HT1080 (cell line): ENCODE data around the gene GABRD. TPM values are rescaled to one million over a fixed set of nuclear protein-coding genes. Genes with fewer than 3 reads are reported as not detected.

Experiments used
- DNase-seq: peaks from one replicate; pipeline ENCODE4 v3.0.0-alpha.2; 2015; ENCODE audit warnings: low read depth
- total RNA-seq: library from RNA; depleted of rRNA; stranded (reverse); fragments of >200 nt; shearing (Covaris generic); gene quantifications from 2 replicates; pipeline ENCODE4 v1.2.3, GENCODE V29; 2014

GABRD gene
- total RNA-seq, 1 experiment from 2014 or later: not detected

DNA sequence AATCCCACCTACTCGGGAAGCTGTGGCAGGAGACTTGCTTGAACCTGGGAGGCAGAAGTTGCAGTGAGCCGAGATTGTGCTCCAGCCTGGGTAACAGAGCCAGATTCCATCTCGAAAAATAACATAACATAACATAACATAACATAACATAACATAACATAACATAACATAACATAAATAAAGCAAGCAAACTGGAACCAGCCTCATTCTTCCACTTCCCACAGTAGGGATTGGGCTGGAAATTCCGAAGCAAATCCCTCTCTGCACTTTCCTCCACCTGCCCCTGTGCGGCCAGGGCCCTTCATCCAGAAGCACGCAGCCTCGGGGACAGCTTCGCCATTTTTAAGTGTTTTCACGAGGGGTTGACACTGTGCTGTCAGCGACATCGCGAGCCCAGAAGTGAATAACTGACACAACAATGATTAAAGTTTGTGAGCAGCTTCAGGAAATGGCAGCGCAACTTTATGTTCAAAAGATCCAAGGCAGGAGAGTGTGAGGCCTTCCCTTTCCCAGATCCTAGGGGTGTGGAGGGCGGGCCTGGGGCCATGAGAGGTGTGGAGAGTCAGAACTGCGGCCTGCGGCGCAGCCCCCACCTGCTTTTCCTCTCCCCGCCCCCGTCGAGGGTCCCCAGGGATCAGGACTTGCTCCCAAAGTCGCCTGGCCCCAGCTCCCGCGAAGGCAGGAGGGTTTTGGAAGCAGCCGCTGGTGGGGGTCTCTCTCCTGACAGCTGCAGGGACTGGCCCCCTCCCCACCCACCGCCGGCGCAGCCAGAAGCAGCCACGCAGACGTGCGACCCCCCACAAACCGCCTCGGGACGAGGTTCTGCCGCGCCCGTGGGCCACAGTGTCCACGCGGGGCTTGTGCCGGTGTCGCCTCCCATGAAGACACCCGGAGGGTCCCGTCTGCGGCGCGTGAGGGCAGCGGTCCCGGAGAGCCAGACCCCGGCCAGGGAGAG lies 651 bp upstream of the GABRD start:
- no peak for DNase-seq

- no peak for DNase-seq
Observed at GRCh38 chr1:2019571-2020309, 595 bp downstream of the GABRD start.

DNA sequence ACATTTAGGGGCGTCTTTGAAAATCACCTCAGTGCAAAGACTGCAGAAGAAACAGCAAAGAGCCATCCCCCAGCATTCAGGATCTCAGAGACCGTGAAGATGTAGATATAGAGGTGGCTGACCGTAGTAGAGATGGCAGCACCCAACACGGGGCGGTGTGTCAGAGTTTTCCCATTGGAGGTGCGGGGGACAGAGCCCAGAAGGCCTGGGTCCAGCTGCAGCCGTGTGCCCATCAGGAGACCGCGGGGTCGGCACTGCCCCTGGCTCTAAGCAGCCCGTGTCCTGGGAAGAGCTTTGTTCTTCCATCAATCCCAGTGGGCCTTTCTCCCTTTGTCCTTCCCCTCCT lies 1.1 kb downstream of the GABRD start:
- DNase-seq: no peak

DNA sequence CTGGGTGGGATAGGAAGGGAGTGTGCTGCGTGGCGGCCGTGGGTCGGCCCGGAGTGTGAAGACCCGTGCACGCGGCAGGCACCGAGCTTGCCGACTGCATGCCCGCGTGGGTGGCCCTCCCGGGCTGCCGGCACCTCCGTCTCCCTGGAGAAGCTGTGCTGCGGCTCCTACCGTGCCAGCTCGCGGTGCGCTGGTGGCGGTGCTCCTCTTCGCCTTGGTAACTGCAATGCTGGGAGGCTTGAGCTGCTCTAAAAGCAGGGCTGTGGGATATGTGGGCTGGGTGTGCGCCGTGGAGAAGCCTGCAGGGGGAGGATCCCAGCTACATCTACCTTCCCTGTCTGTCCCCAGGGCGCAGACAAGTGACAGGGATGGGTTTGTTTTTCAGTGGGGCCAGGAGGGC lies 2.4 kb downstream of the GABRD start:
- no peak for DNase-seq

DNA sequence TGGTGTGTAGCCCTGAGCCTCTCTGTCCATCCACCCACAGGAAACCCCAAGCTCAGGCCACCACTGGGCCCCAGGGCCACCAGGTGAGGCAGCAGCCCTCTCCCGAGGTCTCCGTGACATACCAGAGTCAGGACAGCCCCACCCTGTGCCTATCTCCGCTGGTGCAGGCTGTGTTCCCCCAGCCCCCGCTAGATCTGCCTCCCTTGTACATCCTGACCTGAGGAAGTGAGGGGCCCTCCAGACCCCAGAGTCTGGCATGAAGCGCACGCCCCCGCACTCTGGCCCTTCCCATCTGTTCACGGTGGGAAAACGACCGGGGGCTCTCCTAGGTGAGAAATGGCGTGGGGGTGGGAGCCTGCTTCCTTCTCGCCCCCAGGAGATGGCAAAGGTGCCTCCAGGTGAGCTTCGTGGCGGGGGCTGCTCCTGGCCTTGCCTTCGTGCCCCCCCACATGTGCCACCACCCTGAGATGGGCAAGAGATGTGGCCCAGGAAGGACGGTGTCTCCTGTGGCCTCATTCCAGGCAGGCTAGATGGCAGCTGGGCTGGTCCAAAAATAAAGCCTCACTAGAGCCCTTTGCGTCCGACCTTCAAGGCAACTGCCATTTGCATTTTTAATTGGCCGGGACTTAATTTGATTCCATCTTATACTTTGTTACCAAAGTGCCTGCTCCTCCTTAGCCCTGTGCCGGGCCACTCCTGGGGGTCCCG lies 3.1 kb downstream of the GABRD start:
- DNase-seq: no peak

- DNase-seq: no peak
Observed at GRCh38 chr1:2023187-2023586, 4.0 kb downstream of the GABRD start.

DNA sequence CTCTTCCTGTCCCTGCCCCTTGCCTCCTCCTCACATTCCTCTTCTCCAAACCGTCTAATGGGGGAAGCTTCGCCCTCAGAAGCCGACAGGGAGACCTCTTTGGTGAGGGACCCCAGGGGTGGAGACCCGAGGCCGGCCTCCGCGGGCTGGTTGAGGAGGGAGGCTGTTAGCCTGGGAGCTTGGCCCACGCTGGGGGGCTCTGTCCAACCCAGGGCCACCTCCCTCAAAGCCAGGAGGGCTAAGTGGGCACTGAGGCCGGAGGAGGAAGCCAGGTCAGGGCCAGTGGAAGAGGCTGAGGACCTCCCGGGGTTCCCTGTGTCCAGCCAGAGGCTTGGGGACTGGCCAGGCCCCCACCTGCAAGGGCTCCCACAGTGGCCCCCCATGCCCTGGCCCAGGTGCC lies 5.3 kb downstream of the GABRD start:
- no peak for DNase-seq

DNA sequence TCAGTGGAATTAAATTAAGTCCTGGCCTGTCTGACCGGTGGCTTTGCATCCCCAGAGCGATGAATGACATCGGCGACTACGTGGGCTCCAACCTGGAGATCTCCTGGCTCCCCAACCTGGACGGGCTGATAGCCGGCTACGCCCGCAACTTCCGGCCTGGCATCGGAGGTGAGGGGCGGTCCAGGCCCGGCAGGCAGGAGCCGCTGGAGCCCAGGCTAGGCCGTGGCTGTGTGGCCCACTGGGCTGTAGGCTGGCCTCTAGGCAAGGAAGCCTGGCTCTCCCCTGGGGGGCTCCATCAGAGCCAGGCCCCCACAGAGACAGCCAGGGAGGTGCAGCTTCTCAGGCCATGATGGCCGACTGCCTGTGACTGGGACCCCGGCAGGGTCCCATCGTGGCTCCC lies 5.7 kb downstream of the GABRD start:
- DNase-seq: no peak

GRCh38 chr1:2025491-2025981 lies 6.4 kb downstream of the GABRD start:
- DNase-seq: no peak

- DNase-seq: no peak
Observed at GRCh38 chr1:2027961-2028583, 8.9 kb downstream of the GABRD start.

DNA sequence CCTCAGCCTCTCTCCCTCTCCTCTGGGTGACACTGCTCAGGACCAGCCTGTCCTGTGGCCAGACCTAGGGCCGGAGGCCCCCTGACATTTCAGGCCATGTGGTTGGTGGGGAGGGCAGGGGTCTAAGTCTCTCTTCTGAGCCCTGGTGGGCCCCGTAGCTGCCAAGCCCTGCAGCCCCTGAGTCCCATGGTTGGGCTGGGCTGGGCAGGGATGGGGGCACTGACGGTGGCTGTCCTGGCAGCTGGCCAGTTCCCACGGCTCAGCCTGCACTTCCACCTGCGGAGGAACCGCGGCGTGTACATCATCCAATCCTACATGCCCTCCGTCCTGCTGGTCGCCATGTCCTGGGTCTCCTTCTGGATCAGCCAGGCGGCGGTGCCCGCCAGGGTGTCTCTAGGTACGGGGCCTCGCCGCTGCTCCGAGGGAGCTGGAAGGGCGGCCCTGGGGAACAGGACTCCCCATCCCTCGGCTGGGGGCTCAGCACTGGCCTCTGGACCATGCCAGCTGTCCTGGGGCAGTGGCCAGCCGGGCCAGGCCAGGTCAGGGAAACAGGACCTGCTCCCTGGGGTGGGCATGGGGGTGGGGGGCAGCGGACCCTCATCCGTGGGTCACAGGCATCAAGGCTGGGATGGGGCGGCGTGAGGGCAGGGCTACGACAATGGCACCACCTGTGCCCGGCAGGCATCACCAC lies 9.9 kb downstream of the GABRD start:
- DNase-seq: no peak

DNA sequence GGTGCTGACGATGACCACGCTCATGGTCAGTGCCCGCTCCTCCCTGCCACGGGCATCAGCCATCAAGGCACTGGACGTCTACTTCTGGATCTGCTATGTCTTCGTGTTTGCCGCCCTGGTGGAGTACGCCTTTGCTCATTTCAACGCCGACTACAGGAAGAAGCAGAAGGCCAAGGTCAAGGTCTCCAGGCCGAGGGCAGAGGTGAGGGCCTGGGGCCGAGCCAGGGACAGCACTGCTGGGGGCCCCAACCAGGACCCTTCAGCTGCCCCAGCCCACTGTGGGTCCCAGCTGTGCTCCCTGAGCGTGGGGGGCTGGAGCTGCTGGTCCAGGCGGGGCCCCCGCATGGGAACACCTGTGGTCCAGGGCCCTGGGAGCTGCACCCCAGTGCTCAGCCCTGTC lies 10.4 kb downstream of the GABRD start:
- no peak for DNase-seq

DNA sequence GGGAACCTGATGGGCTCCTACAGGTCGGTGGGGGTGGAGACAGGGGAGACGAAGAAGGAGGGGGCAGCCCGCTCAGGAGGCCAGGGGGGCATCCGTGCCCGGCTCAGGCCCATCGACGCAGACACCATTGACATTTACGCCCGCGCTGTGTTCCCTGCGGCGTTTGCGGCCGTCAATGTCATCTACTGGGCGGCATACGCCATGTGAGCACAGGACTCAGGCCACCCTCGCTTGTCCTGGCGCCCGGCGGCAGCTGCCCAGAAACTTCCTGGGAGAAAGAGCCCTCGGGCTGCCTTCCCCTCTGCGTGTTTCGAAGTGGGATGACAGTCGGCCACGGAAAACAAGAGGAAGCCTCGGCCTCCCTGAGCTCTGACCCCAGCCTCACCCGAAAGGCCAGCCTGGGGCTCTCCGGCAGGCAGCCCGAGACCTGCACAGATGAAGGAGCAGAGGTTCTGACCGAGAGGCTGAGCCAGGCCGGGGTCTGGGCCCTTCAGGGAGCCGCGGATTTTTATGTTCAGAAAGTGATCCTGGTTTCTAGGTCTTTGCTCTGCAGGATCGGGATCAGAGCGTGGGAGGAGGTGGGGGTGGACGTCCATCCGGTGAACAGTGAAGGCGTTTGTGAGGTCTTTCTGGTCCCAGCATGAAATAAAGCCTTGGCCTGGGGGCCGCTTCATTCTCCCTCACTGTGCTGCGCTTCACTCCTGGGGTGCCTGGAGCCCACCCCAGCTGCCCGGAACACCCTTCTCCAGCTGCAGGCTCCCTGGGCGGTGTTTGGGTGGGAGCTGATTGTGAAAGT lies 11.1 kb downstream of the GABRD start:
- no peak for DNase-seq

DNA sequence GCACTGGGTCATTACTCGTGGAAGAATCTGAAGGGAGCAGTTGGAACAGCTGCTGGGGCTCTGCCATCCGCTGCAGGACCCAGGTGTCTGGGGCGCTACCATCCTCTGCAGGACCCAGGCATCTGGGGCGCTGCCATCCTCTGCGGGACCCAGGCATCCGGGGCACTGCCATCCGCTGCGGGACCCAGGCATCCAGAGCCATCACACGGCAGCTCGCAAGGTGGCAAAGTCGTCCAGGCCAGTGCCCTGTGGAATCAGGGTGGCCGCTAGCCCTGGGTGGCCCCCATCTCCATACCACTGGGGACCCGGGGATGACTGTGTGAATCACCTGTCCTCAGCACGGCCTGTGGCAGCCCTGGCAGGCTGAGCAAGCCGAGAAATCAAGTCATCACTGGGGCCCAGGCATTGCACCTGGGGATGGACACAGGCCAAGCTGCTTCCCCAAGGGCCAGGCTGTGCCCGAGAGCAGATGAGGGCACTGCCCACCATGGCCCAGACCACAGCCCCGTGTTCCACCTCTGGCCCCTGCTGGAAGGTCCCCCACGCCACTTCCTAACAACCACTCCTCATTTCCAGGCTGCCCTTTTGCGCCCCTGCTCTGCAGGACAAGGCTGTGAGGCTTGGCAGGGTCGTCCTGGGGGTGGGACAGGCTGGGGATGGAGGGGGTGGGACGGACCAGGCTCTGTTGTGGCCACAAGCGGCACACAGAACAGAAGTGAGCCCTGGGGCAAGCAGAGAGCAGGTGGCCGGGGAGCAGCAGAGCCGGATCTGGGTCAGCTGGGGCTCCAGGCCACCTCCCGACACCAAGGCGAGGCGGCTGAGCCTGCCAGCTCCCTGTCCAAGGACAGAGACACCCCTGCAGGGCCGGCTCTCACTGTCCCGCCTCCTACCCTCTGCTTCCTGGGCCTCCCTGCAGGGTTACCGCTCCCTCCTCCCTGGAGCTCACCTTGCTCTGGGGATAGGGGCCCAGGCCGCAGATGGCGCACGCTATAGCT lies 12.7 kb downstream of the GABRD start:
- no peak for DNase-seq

DNA sequence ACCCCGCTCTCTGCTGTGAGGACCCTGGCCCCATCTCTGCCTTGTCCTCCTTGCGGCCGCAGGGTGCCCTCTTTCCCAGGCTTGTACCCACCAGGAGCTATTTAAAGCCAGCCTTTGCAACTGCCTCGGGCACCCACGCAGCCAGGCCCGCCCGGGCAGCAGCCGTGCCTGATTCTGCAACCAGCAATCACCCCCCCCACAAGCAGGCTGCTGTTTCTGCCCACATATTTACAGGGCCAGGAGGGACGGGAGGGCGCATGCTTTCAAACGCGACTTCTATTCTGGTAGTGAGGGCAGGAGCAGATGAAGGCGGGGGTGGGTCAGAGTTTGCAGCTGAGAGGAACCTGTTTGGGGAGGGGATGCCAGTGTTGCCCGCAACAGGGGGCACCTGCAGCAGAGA lies 13.6 kb downstream of the GABRD start:
- no peak for DNase-seq

DNA sequence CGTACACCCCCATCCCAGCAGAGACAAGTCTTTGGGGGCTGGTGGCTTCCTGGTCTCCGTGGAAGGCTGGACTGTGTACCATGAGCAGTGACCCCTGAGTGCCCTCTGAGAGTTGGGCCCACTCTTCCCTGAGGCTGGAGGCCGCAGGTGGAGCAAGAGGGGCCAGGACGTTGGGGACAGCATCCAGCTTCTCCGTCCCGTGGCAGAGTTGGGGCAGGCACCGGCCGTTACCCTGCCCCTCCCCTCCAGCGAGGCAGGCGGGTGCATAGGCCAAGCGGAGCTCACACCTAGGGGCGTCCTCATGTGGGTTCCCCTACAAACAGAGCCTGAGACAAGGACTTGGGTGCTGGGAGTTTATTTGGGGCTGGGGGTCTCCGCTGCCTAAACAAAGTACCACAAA lies 14.0 kb downstream of the GABRD start:
- no peak for DNase-seq

- DNase-seq: no peak
Observed at GRCh38 chr1:2036287-2036686, 17.1 kb downstream of the GABRD start.

DNA sequence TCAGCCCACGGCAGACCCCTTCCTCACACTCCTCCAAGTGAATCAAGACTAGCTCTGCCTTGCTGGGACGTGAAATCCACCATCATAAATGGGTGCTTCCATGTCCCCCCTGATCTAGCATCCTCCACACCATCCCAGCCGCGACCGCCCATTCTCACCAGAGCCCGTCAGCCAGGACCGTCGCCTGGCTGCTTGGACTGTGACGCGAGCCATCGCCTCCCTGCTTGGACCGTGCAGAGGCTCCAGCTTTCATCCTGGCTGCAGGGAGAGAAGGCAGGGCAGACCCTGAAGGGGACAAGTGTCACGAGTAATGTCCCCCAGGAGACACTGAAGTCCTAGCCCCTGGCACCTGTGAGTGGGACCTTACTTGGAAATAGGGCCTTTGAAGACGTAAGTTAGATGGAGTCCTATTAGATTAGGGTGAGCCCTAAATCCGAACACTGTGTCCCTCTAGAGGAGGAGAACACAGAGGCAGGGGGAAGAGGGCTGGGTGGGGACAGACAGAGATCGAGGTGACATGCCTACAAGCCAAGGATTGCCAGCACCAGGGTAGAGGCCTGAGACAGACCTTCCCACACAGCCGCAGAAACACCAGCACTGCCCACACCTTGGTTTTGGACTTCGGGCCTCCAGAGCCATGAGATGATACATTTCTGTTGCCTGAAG lies 18.3 kb downstream of the GABRD start:
- no peak for DNase-seq
